Mesendoderm (in vitro differentiated cells): ENCODE data around the gene RBM23.
"Not testable (repeated sequence)": the region's sequence is repeated elsewhere in the genome, so short reads cannot be mapped to it uniquely, and the experiment has no call there.

Experiments used
- DNase-seq: peaks from one replicate; pipeline ENCODE4 v3.0.0; 2013
- H2AK5ac ChIP-seq: 2 replicates; pipeline ENCODE4 v1.6.1; 2013; ENCODE audit warnings: low read length, inconsistent platforms
- H2BK120ac ChIP-seq: 2 replicates; pipeline ENCODE4 v1.6.1; 2013; ENCODE audit warnings: low read depth, mild to moderate bottlenecking, low read length, moderate library complexity, mixed read lengths
- H2BK15ac ChIP-seq: replicated peaks from 2 replicates; pipeline ENCODE4 v1.6.1; 2013; ENCODE audit warnings: low read depth, mild to moderate bottlenecking, moderate library complexity
- H2BK5ac ChIP-seq: 2 replicates; pipeline ENCODE4 v1.6.1; 2013; ENCODE audit warnings: low read length, inconsistent platforms
- H3K18ac ChIP-seq: 2 replicates; pipeline ENCODE4 v1.6.1; 2013; ENCODE audit warnings: mild to moderate bottlenecking, low read length, mixed read lengths
- H3K23ac ChIP-seq: one replicate; pipeline ENCODE4 v1.6.1; 2013; ENCODE audit warnings: low read length
- H3K27ac ChIP-seq: 2 replicates; pipeline ENCODE4 v1.5.1; 2013; ENCODE audit warnings: low read depth, mild to moderate bottlenecking, inconsistent platforms, low read length, moderate library complexity
- H3K27me3 ChIP-seq: 2 replicates; pipeline ENCODE4 v1.6.1; 2013; ENCODE audit warnings: low read length, control low read depth, mild to moderate bottlenecking, inconsistent platforms; ENCODE audit not compliant: insufficient read depth, poor library complexity
- H3K36me3 ChIP-seq: 2 replicates; pipeline ENCODE4 v1.6.1; 2013; ENCODE audit warnings: low read length, inconsistent platforms; ENCODE audit not compliant: control insufficient read depth, insufficient read depth
- H3K4ac ChIP-seq: one replicate; pipeline ENCODE4 v1.6.1; 2013; ENCODE audit warnings: low read depth, mild to moderate bottlenecking, low read length, moderate library complexity
- H3K4me1 ChIP-seq: 2 replicates; pipeline ENCODE4 v1.6.1; 2013; ENCODE audit warnings: low read depth, low read length, inconsistent platforms; ENCODE audit not compliant: control insufficient read depth
- H3K4me2 ChIP-seq: 2 replicates; pipeline ENCODE4 v1.6.1; 2013; ENCODE audit warnings: low read length
- H3K4me3 ChIP-seq: 2 replicates; pipeline ENCODE4 v1.5.1; 2013; ENCODE audit warnings: mild to moderate bottlenecking, low read length
- H3K56ac ChIP-seq: one replicate; pipeline ENCODE4 v1.6.1; 2013; ENCODE audit warnings: low read length
- H3K79me1 ChIP-seq: 2 replicates; pipeline ENCODE4 v1.6.1; 2013; ENCODE audit warnings: low read length, inconsistent platforms
- H3K79me2 ChIP-seq: 2 replicates; pipeline ENCODE4 v1.6.1; 2013; ENCODE audit warnings: mild to moderate bottlenecking, low read length; ENCODE audit not compliant: control insufficient read depth, insufficient read depth
- H3K9ac ChIP-seq: 2 replicates; pipeline ENCODE4 v1.6.1; 2013; ENCODE audit warnings: low read length, inconsistent platforms
- H4K5ac ChIP-seq: one replicate; pipeline ENCODE4 v1.6.1; 2013; ENCODE audit warnings: low read length
- H4K8ac ChIP-seq: one replicate; pipeline ENCODE4 v1.6.1; 2013; ENCODE audit warnings: low read depth, mild to moderate bottlenecking, control low read depth, low read length, moderate library complexity
- WGBS: extraction: QIAGEN DNeasy Blood & Tissue Kit; methylation state at CpG from one replicate; pipeline ENCODE4 v1.1.7; 2013; ENCODE audit warnings: low lambda C conversion rate, missing lambda C conversion rate; ENCODE audit not compliant: insufficient coverage; ENCODE audit errors: extremely low coverage; 5-methylcytosine and 5-hydroxymethylcytosine counted together

RBM23 gene

DNA sequence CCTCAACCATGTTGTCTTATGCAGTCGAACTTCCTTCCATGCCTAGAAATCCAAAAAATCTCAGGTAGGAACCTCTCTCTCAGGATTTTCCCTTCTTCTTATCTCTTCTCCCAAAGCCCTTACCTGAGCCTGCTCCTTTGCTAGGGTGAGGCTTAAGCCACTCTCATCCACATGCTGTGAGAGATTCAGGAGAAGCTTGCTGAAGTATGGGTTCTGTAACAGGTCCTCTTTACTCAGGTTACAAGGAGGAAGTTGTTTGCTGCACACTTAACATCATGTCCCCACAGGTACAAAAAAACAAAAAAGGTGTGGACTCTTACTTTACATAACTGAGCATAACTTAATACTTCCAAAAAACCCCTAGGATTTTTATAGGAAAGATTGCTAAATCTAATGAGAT, 33.5 kb upstream of the RBM23 start:
- Histone ChIP-seq H3K79me2 (no peaks in the 10 kb centered on the region), H3K79me1 (peaks cover 2% of the 10 kb centered on the region), H4K5ac (no peak overlapping the region), H3K18ac (no peak overlapping the region), H3K4ac (no peak overlapping the region), H3K36me3 (no peaks in the 10 kb centered on the region), H2BK5ac (no peak overlapping the region), H4K8ac (no peak overlapping the region), H3K56ac (no peak overlapping the region), H3K4me2 (no peak overlapping the region), H2AK5ac (no peak overlapping the region), H3K4me3 (no peak overlapping the region), H3K27me3 (no peaks in the 10 kb centered on the region), H3K23ac (no peak overlapping the region), H3K4me1 (peaks cover 2% of the 10 kb centered on the region), H3K9ac (no peak overlapping the region), H2BK15ac (no peak overlapping the region), H2BK120ac (no peak overlapping the region), H3K27ac (no peak overlapping the region)
- no CpG with 5 or more reads among the region's 1 CpG for WGBS
- no peak for DNase-seq

DNA sequence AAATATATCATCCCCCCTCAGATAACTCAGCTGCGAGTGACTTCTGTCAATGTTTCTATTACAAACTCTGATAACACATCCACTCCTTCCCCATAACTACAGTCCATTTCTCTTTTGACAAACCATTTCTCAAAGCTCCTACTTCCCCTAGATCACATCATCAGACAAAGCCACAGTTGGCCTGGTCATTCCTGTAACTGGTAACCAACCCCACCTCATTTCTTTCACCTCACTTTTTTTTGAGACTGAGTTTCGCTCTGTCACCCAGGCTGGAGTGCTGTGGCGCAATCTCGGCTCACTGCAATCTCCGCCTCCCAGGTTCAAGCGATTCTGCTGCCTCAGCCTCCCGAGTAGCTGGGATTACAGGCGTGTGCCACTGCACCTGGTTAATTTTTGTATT, 32.8 kb upstream of the RBM23 start:
- DNase-seq, H2BK5ac ChIP-seq, H3K4me1 ChIP-seq, H3K56ac ChIP-seq, H4K8ac ChIP-seq, H3K36me3 ChIP-seq, H4K5ac ChIP-seq, H2BK15ac ChIP-seq, H3K79me2 ChIP-seq, H3K4me3 ChIP-seq, H2BK120ac ChIP-seq, H3K27me3 ChIP-seq, H3K23ac ChIP-seq, H3K18ac ChIP-seq, H3K79me1 ChIP-seq, H3K9ac ChIP-seq, H3K4me2 ChIP-seq, H2AK5ac ChIP-seq, H3K27ac ChIP-seq, H3K4ac ChIP-seq: not testable (repeated sequence)
- WGBS: no CpG with 5 or more reads among the region's 8 CpGs

DNA sequence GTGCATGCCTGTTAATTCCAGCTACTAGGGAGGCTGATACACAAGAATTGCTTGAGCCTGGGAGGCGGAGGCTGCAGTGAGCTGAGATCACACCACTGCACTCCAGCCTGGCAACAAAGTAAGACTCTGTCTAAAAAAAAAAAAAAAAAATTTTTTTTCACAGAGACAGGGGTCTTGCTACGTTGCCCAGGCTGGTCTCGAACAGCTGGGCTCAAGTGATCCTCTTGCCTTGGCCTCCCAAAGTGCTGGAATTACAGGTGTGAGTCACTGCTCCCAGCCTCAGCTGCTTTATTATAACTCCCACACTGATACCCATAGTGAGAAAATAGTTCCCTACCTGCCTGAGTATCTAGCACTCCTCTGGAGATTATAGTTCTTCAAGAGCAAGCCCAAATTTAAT, 26.7 kb upstream of the RBM23 start:
- no peak overlapping the region for H2BK15ac ChIP-seq
- H3K4me2 ChIP-seq: no peak overlapping the region
- H2BK120ac ChIP-seq: no peak overlapping the region
- no peaks in the 10 kb centered on the region for H3K79me1 ChIP-seq
- no peaks in the 10 kb centered on the region for H3K36me3 ChIP-seq
- no peak overlapping the region for H2AK5ac ChIP-seq
- no peak overlapping the region for H3K9ac ChIP-seq
- H3K18ac ChIP-seq: no peak overlapping the region
- H3K27me3 ChIP-seq: no peaks in the 10 kb centered on the region
- no peaks in the 10 kb centered on the region for H3K4me1 ChIP-seq
- no peak overlapping the region for H3K56ac ChIP-seq
- H3K4me3 ChIP-seq: no peak overlapping the region
- H4K8ac ChIP-seq: no peak overlapping the region
- no peak for DNase-seq
- H3K79me2 ChIP-seq: no peaks in the 10 kb centered on the region
- H3K4ac ChIP-seq: no peak overlapping the region
- H4K5ac ChIP-seq: no peak overlapping the region
- no peak overlapping the region for H2BK5ac ChIP-seq
- no peak overlapping the region for H3K27ac ChIP-seq
- no CpG with 5 or more reads among the region's 3 CpGs for WGBS
- no peak overlapping the region for H3K23ac ChIP-seq

DNA sequence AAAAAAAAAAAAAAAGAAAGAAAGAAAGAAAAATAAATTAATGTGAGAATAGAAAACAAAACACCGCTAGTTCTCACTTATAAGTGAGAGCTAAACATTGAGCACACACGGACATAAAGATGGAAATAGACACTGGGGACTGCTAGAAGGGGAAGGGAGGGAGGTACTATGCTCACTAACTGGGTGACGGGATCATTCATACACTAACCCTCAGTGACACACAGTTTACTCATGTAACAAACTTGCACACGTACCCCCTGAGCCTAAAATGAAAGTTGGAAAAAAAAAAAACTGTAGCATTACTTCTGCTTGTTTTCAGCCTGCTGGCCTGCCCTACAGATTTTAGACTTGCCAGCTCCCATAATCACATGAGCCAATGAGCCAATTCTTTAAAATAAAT, 20.7 kb upstream of the RBM23 start:
- H3K18ac ChIP-seq: no peak overlapping the region
- no peak overlapping the region for H3K23ac ChIP-seq
- no peaks in the 10 kb centered on the region for H3K27me3 ChIP-seq
- no peak overlapping the region for H3K9ac ChIP-seq
- no peak overlapping the region for H4K8ac ChIP-seq
- no peak overlapping the region for H3K56ac ChIP-seq
- no peak overlapping the region for H4K5ac ChIP-seq
- WGBS: no CpG with 5 or more reads among the region's 4 CpGs
- no peak overlapping the region for H3K4ac ChIP-seq
- H3K4me3 ChIP-seq: no peak overlapping the region
- H3K4me1 ChIP-seq: no peaks in the 10 kb centered on the region
- no peak overlapping the region for H3K27ac ChIP-seq
- no peak overlapping the region for H2BK15ac ChIP-seq
- no peaks in the 10 kb centered on the region for H3K36me3 ChIP-seq
- no peaks in the 10 kb centered on the region for H3K79me1 ChIP-seq
- H2BK5ac ChIP-seq: no peak overlapping the region
- DNase-seq: no peak
- H2AK5ac ChIP-seq: no peak overlapping the region
- H2BK120ac ChIP-seq: no peak overlapping the region
- no peaks in the 10 kb centered on the region for H3K79me2 ChIP-seq
- no peak overlapping the region for H3K4me2 ChIP-seq

DNA sequence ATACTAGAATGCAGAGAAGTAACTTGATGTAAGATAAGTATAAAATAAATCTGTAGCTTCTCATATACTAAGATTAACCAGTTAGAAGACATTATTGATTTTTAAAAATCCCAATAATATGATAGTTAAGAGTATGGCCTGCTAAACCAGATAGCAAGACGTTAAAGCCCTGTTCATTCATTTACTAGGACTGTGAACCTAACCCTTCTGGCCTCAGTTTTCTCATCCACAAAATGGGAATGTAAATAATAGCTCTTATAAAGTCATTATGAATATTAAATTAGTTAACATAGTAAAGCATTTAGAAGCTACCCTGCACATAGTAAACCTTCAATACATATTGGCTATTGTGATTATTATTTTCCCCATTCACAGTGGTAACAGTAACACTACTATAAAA, 16.2 kb upstream of the RBM23 start:
- H3K27ac ChIP-seq: no peak overlapping the region
- no peaks in the 10 kb centered on the region for H3K79me1 ChIP-seq
- H2BK15ac ChIP-seq: no peak overlapping the region
- no peak overlapping the region for H3K23ac ChIP-seq
- no peak overlapping the region for H3K9ac ChIP-seq
- H4K8ac ChIP-seq: no peak overlapping the region
- no peak overlapping the region for H3K4ac ChIP-seq
- H2AK5ac ChIP-seq: no peak overlapping the region
- H4K5ac ChIP-seq: no peak overlapping the region
- H3K79me2 ChIP-seq: no peaks in the 10 kb centered on the region
- no CpG with 5 or more reads among the region's 1 CpG for WGBS
- no peak overlapping the region for H3K56ac ChIP-seq
- no peak overlapping the region for H2BK120ac ChIP-seq
- H3K18ac ChIP-seq: no peak overlapping the region
- no peak overlapping the region for H3K4me3 ChIP-seq
- H3K4me2 ChIP-seq: no peak overlapping the region
- H3K4me1 ChIP-seq: no peaks in the 10 kb centered on the region
- H2BK5ac ChIP-seq: no peak overlapping the region
- no peak for DNase-seq
- H3K36me3 ChIP-seq: no peaks in the 10 kb centered on the region
- H3K27me3 ChIP-seq: no peaks in the 10 kb centered on the region

DNA sequence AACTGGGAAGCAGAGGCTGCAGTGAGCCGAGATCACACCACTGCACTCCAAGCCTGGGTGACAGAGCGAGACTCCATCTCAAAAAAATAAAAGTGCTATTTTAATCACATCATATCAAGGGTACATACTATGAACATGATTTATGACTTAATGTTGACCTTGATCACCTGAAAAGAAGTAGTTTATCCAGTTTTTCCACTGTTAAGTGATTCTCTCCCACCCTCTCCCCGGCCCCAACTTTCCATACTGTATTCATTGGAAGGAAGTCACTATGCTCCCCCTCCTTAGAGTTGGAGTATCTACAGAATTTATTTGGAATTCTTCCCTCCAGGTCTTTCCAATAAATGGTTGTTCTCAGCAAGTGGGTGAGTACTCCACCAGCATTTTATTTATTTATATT, 13.2 kb upstream of the RBM23 start:
- Histone ChIP-seq H3K9ac (no peak overlapping the region), H2BK120ac (no peak overlapping the region), H4K5ac (no peak overlapping the region), H3K79me1 (peaks cover 5% of the 10 kb centered on the region), H2BK15ac (no peak overlapping the region), H3K36me3 (no peaks in the 10 kb centered on the region), H3K4me1 (peaks cover 2% of the 10 kb centered on the region), H3K18ac (no peak overlapping the region), H3K4ac (no peak overlapping the region), H3K4me3 (no peak overlapping the region), H3K27me3 (no peaks in the 10 kb centered on the region), H3K23ac (no peak overlapping the region), H2BK5ac (no peak overlapping the region), H2AK5ac (no peak overlapping the region), H3K27ac (no peak overlapping the region), H3K79me2 (peaks cover 14% of the 10 kb centered on the region), H3K56ac (no peak overlapping the region), H4K8ac (no peak overlapping the region), H3K4me2 (no peak overlapping the region)
- WGBS: no CpG with 5 or more reads among the region's 3 CpGs
- DNase-seq: no peak
